MCF 10A (cell line): Measurements from ENCODE around the gene GPR137. TPM values are rescaled to one million over a fixed set of nuclear protein-coding genes. Genes with fewer than 3 reads are reported as not detected.

Experiments
- BruUV-seq: library from RNA; stranded (reverse); fragments of 400-500 nt; replicated peaks from 2 replicates; lab custom pipeline; 2021; lab: Mats Ljungman, UMichigan
- CTCF ChIA-PET: fragments of 300-600 bp; sonication (Branson Sonifier 250); formaldehyde crosslinking; extraction: SDS; loops from one replicate; lab custom pipeline; 2021; ENCODE audit warnings: antibody characterized with exemption, inconsistent platforms; lab: Yijun Ruan, JAX
- POLR2A ChIA-PET: fragments of 300-600, 350-650 bp; sonication (Branson Sonifier 250); formaldehyde crosslinking; extraction: SDS; loops from one replicate; lab custom pipeline; 2020; ENCODE audit warnings: antibody characterized with exemption, inconsistent platforms; lab: Yijun Ruan, JAX
- DNase-seq: peaks from one replicate; pipeline ENCODE4 v3.0.0-alpha.2; 2018; ENCODE audit not compliant: unreplicated experiment
- H3K27ac Mint-ChIP-seq: one replicate; pipeline ENCODE4 v1.8.0; 2022; ENCODE audit warnings: mild to moderate bottlenecking, low read depth, mixed read lengths; ENCODE audit not compliant: unreplicated experiment
- H3K27me3 Mint-ChIP-seq: one replicate; pipeline ENCODE4 v1.8.0; 2022; ENCODE audit warnings: mixed read lengths; ENCODE audit not compliant: insufficient read depth, unreplicated experiment
- H3K36me3 Mint-ChIP-seq: one replicate; pipeline ENCODE4 v1.8.0; 2022; ENCODE audit warnings: mild to moderate bottlenecking, moderate library complexity, mixed read lengths; ENCODE audit not compliant: insufficient read depth, unreplicated experiment
- H3K4me1 Mint-ChIP-seq: one replicate; pipeline ENCODE4 v1.8.0; 2022; ENCODE audit warnings: mixed read lengths; ENCODE audit not compliant: insufficient read depth, unreplicated experiment
- H3K4me3 Mint-ChIP-seq: one replicate; pipeline ENCODE4 v1.8.0; 2022; ENCODE audit warnings: mild to moderate bottlenecking, moderate library complexity, mixed read lengths; ENCODE audit not compliant: unreplicated experiment
- H3K9me3 Mint-ChIP-seq: one replicate; pipeline ENCODE4 v1.8.0; 2022; ENCODE audit warnings: mixed read lengths; ENCODE audit not compliant: unreplicated experiment
- intact Hi-C: fragments of 100-400 bp; cut with micrococcal nuclease; formaldehyde crosslinking; loops from 2 replicates; pipeline ENCODE4 v1.14.1; 2022
- total RNA-seq: library from RNA; stranded (reverse); gene quantifications from 2 replicates; pipeline ENCODE4 v1.2.3, GENCODE V29; 2022
- TF ChIP-seq, protein P1 (sequence below): fragments of 200-600 bp; IDR thresholded peaks from one replicate; pipeline ENCODE4 v1.8.0; 2022; ENCODE audit warnings: antibody characterized with exemption, mild to moderate bottlenecking; ENCODE audit not compliant: unreplicated experiment

The GPR137 gene
- total RNA-seq, 1 experiment from 2014 or later, result 36.0 TPM

DNA sequence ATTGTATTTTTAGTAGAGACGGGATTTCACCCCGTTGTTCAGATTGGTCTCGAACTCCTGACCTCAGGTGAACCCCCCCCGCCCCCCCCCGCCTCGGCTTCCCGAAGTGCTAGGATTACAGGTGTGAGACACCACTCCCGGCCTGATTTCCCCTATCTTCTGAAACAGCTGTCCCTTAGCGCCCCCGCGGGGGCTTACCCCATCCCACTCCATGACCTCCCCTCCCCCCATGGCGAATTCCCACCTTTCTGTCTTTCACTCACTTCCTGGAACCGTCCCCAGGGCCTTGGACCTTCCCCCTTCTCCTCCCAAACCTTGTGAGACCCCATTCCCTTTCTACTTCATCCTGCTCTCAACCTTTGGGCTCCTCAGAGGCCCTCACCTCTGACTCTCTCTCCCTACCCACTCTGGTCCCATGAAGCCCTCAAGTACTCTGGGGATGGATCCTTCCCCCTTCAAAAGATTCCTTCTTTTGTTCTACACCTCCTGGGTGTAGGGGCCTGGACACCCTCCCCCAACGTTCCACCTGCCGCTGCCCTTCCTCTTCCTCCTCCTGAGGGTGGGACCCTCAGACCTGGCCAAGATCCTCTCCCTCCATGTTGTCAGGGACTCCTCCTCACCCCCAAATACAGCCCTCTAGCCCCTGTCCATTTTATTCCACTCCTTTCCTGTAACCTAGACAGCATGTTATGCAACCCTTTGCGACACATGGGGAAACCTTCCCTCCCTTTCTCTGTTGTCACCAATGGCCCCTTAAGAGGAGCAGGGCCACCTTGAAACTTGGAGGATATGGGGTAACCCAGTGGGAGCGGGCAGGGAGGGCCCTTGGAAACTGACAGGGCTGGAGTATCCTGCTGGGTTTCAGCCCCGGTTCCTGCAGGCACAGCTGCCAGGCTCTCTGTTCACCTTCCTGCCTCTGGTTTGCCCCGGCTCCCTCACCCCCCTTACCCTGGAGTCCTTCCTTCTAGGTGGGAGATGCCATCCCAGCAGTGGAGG is 33.4 kb downstream of the GPR137 start:
- ChIA-PET CTCF (interaction anchor here (0.6 to 10.2 kb wide), 9 partner anchors 12 to 456 kb away, joined by 3 to 148 read pairs (median 4); partner anchors contain the start of genes PLCB3 and RPS6KA4), POLR2A (interaction anchor here (0.6 to 5.8 kb wide), 13 partner anchors 10 to 1924 kb away, joined by 3 to 285 read pairs (median 10); partner anchors contain the start of genes CCDC88B, ESRRA, FKBP2 and RPS6KA4)
- DNase-seq, result no peak
- H3K4me3 Mint-ChIP-seq, result peak overlapping the region; percentile 86
- H3K36me3 Mint-ChIP-seq, result peaks cover 58% of the 10 kb centered on the region
- H3K9me3 Mint-ChIP-seq, result no peaks in the 10 kb centered on the region
- intact Hi-C loops, result loop anchor here (1.0 kb wide), 2 partner anchors 12 to 16 kb away; no protein-coding TSS in a partner anchor
- no TSS peak for BruUV-seq
- H3K4me1 Mint-ChIP-seq, result peaks cover 34% of the 10 kb centered on the region
- TF ChIP-seq, protein P1, sequence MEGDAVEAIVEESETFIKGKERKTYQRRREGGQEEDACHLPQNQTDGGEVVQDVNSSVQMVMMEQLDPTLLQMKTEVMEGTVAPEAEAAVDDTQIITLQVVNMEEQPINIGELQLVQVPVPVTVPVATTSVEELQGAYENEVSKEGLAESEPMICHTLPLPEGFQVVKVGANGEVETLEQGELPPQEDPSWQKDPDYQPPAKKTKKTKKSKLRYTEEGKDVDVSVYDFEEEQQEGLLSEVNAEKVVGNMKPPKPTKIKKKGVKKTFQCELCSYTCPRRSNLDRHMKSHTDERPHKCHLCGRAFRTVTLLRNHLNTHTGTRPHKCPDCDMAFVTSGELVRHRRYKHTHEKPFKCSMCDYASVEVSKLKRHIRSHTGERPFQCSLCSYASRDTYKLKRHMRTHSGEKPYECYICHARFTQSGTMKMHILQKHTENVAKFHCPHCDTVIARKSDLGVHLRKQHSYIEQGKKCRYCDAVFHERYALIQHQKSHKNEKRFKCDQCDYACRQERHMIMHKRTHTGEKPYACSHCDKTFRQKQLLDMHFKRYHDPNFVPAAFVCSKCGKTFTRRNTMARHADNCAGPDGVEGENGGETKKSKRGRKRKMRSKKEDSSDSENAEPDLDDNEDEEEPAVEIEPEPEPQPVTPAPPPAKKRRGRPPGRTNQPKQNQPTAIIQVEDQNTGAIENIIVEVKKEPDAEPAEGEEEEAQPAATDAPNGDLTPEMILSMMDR, result no peak
- H3K27me3 Mint-ChIP-seq, result no peaks in the 10 kb centered on the region
- H3K27ac Mint-ChIP-seq, result peak overlapping the region; percentile 93

- no peak for DNase-seq
- peaks cover 43% of the 10 kb centered on the region for H3K36me3 Mint-ChIP-seq
- H3K4me3 Mint-ChIP-seq, result peak overlapping the region; percentile 86
- peaks cover 40% of the 10 kb centered on the region for H3K4me1 Mint-ChIP-seq
- no TSS peak for BruUV-seq
- intact Hi-C loops, result no loop called here
- H3K27me3 Mint-ChIP-seq, result no peaks in the 10 kb centered on the region
- TF ChIP-seq, protein P1, result no peak
- ChIA-PET POLR2A (interaction anchor here (0.8 to 5.6 kb wide), 4 partner anchors 16 to 81 kb away, joined by 3 to 285 read pairs (median 22); partner anchors contain the start of gene CCDC88B), CTCF (interaction anchor here (0.6 to 10.2 kb wide), 4 partner anchors 11 to 69 kb away, joined by 3 to 148 read pairs (median 50); partner anchors contain the start of genes PLCB3 and RPS6KA4)
- H3K9me3 Mint-ChIP-seq, result no peaks in the 10 kb centered on the region
- H3K27ac Mint-ChIP-seq, result peak overlapping the region; percentile 93
Observed at GRCh38 chr11:64320556-64320955, 34.9 kb downstream of the GPR137 start.

DNA sequence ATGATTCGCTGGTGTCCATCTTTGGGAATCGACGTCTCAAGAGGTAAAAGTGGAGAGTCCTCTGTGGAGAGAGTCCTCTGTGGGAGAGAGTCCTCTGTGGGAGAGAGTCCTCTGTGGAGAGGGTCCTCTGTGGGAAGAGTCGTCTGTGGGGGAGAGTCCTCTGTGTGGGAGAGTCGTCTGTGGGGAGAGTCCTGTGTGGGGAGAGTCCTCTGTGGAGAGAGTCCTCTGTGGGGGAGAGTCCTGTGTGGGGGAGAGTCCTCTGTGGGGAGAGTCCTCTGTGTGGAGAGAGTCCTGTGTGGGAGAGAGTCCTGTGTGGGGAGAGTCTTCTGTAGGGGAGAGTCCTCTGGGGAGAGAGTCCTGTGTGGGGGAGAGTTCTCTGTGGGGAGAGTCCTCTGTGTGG is 35.4 kb downstream of the GPR137 start:
- Mint-ChIP-seq H3K36me3 (peaks cover 38% of the 10 kb centered on the region), H3K27me3 (no peaks in the 10 kb centered on the region), H3K4me3 (peak overlapping the region; percentile 46), H3K4me1 (peaks cover 40% of the 10 kb centered on the region), H3K9me3 (no peaks in the 10 kb centered on the region), H3K27ac (peak overlapping the region; percentile 93)
- ChIA-PET POLR2A (interaction anchor here (1.0 to 5.6 kb wide), 5 partner anchors 12 to 35 kb away, joined by 3 to 285 read pairs (median 8); partner anchors contain the start of genes CCDC88B and ESRRA), CTCF (interaction anchor here (0.6 to 10.2 kb wide), 3 partner anchors 11 to 1724 kb away, joined by 3 to 148 read pairs (median 33); partner anchors contain the start of gene RPS6KA4)
- TF ChIP-seq, protein P1, result no peak
- DNase-seq, result no peak
- intact Hi-C loops, result no loop called here
- BruUV-seq, result no TSS peak
